HG02798 (cell line): ENCODE data around the gene FECH.
"Not testable (repeated sequence)": the region's sequence is repeated elsewhere in the genome, so short reads cannot be mapped to it uniquely, and the experiment has no call there.

Source experiments
- ATAC-seq: cut with Tn5 transposase; IDR thresholded peaks from one replicate; pipeline ENCODE4 v1.9.1; 2021; ENCODE audit warnings: mild to moderate bottlenecking; ENCODE audit not compliant: unreplicated experiment, poor library complexity

FECH gene

DNA sequence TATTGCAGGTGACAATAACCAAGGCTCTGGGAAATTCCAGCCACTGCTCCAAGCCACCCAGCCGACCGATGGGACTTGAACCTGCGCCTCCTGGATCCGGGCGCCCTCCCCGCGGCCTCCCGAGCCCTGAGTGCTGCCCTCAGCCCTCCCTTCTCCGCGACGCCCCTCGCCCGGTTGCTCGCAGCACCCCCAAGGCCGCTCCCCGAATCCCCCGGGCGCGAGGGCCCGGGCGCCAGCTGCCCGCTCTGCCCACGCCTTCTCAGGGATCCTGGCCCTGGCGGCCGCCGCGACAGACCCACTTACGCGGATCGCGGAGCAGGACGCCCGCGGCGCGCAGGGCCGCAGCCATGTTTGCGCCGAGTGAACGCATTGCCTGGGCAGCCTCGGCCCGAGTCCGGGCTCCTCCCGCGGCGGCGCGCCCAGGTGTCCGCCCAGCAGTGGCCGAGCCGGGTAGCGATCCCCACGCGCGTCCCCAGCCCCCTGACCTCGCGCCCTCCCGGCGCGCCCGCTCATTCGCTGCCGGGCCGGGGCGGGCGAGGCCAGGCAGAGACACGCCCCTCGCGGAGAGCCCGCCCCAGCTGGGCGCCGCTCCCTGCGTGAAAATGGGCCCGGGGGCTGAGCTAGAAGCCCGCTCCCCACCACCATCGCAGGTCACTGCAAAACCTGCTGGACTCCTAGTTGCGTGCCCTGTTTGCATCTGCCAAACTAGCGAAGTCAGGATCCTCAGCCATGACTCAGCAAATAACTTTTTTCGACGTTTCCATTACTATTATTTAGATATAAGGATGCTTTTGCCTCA lies at the start of gene FECH:
Gene FECH (minus strand): TSS at position 452 of the 799 bp plus-strand sequence. CDS start 82 bp downstream, at position 370.
- peak; percentile 97 for ATAC-seq

DNA sequence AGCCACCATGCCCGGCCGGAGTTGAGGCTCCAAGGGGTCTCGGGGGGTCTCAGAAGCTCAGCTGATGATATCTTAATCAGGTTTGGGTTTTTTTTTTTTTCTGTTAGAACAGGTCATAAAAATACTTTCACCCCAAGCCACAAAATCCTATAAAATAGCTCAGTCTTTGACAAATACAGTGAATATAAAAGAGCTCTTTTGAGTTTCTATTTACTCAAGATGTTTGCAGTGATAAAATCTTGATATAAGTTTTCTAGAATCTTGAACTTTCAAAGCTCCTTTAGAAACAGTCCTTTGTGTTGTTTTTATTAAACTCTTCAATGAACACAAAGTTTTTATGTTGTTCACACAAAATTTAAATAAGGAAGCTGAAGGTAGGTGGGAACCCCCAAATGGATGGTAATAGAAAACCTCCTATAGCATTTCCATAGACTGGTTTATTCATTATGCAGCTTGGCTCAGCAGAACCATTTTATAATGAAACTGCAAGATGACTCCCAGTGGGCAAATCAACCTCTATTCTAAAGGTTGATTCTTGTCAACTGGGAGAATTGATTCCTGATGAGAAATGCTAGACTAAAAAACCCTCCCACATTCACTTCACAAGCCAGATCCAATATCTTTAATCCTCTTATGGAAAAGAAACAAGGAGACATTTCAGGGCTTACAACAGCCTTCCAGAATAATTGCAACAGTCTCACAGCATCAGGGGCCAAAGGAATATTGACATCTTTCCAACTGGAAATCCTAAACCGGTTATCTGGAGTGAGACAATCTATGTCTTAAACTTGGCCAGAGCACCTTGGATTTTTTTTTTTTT lies 48.7 kb upstream of the FECH start:
- ATAC-seq: no peak

DNA sequence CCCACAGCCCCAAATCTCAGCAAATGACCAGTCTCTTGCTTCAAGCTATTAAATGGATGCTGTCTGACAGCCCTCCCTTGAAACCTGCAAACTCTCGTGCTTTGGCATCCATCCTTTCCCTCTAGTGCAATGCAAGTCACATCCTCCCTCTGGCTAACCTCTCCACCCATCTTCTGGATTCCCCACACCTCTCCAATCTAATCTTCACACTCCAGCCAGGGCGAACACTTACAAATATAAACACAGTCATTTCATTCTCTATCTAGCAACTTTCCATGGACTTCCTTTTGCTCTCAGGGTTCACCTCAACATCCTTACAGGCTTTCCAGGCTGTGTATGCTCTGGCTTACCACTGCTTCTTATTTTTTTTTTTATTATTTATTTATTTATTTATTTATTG lies 45.2 kb upstream of the FECH start:
- no peak for ATAC-seq

- no peak for ATAC-seq
These were observed 44.5 kb upstream of the FECH start for GRCh38 chr18:57630754-57631595.

DNA sequence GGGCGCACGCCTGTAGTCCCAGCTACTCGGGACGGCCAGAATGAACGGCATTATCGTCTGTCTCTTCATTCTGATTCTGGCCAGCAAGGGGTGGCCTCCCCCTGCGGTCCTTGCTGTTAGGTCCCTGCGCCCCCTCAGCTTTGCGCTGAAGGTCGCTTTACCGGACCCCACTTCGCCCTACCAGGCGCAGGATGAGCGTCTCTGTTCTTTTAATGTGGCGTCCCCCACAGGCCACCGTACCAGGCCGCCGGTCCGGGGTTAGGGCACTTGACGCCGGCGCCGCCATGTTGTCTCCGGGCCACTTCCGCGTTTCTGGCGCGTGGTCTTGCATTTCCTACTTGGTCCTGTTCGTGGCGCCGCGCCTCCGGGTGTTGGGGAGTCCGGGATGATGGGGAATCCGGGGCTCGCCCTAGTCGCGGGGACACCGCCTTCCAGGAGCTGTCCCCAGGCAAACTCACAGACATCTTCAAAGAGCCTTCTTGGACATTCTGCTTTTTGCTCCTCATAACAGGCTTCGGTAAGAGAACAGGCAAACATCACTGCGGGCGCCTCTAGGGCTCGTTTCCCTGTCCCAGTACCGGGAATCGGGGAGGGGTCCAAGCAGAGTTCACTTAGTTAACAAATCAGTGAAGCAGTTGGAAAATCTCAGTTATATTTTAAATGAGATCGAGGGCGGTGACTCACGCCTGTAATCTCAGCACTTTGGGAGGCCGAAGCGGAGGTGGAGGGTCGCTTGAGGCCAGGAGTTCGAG lies 43.7 kb upstream of the FECH start:
- peak; percentile 95 for ATAC-seq

DNA sequence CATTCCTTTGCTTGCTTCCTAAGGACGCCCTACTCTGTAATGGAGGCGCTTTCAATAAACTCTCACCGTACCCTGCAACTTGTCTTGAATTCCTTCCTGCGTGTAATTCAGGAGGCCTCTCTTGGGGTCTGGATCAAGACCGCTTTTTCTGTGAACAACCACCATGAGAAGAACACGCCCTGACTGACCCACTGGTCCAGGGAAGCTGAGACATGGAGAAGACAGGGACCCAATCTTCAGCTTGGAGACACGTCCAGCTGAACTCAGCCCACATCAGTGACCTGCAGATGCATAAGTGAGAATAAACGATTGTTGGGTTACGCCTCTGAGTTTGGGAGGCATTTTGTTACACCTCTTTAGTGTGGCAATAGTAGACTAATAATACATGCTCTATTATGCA lies 42.9 kb upstream of the FECH start:
- no peak for ATAC-seq

DNA sequence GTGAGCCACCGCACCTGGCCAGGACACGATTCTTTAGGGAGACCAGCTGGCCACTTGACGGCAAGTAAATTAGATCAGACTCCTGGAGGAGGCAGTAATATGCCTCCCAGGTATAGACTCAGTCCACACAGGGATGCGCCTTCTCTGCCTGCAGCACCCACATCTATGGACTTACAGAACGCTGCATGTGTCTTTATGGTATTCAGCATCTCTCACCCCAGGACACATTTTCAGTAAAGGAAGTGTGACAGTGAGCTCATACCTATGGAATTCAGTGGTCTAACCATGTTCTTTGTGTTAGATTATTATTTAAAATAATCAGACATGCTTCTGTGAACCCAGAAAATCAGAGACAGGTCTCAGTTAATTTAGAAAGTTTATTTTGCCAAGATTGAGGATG lies 41.0 kb upstream of the FECH start:
- ATAC-seq: no peak

DNA sequence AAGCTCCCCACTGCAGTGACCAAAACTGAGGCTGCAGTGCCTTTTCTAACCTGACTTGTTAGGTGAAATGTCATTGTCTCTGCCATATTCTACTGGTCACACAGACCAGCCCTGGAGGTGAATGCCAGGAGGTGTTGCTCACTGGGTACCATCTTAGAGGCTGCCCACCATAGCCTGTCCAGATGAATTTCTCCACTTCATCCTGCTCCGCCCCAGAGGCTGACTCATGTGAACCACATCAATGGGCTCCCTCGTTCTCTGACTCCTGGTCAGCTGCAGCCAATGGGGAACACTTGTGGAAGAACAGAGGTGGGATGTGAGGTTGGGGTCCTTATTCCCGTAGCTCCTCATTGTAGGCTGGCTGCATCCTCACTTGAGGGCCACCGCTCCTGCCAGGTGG lies 38.5 kb upstream of the FECH start:
- no peak for ATAC-seq

DNA sequence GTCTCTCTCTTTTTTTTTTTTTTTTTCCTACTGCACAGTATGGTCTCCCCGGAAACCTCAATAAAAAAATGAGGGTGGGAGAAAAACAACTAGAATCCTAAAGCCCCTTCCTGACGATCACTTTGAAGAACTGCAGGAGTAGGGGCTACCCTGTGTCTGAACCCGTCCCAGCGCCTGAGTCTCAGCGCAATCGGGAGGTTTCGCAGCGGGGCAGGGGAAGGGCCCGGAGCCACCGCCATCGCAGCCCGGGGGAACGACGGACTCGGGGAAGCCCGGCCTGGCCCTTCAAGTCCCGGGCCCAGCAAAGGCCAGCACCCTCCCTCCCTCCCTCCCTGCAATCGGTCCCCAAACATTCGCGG lies 34.7 kb upstream of the FECH start:
- ATAC-seq: peak; percentile 14

GRCh38 chr18:57619876-57620275 lies 33.4 kb upstream of the FECH start:
- ATAC-seq: no peak

DNA sequence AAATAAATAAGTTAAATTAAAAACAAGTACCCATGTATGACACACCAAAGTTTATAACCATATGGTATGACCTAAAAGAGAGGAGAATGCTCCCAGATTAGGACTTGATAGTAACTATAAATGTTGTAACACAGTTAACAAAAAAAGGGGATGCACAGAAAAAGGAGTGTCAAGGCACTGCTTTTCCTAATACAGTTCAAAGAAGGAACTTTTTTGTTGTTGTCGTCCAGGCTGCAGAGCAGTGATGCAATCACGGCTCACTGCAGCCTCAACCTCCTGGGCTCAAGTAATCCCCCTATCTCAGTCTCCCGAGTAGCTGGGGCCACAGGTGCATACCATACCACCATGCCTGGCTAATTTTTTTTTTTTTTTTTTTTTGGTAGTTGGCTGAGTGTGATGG lies 32.4 kb upstream of the FECH start:
- ATAC-seq: no peak

DNA sequence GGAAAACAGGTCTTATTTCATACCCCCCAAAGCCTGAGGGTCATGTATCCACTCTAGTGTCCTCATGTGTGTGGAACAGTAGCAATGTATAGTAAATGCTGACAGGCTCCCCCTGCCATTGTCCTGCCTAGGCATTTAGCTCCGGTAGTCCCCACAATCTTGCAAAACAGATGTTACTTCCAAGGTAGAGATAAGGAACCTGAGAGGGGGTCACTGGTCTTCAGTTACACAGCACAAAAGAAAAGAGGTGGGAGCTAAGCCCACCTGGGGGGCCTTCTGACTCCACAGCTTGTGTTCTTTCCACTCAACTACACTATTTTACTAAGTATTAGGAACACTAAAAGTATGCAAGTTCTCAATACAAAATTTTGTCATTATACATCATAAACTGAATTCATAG lies 17.4 kb upstream of the FECH start:
- no peak for ATAC-seq

DNA sequence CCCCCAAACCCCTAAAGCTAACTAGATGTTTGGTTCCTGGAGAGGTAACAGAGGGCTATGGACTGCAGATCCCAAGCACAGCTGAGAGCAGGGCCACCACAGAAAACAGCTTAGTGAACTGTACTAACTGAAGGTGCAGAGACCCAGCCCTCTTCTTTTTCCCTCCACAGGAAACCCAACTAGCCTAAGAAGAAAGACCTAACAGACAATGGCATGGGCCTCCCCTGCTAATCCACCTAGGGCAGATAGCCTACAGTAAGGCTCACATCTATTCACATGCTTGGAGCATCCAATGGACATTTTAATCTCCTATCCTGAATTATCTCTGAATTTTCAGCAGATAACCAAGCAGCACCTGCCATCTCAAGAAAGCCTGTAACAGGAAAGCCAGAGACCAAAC lies 8.8 kb upstream of the FECH start:
- no peak for ATAC-seq

DNA sequence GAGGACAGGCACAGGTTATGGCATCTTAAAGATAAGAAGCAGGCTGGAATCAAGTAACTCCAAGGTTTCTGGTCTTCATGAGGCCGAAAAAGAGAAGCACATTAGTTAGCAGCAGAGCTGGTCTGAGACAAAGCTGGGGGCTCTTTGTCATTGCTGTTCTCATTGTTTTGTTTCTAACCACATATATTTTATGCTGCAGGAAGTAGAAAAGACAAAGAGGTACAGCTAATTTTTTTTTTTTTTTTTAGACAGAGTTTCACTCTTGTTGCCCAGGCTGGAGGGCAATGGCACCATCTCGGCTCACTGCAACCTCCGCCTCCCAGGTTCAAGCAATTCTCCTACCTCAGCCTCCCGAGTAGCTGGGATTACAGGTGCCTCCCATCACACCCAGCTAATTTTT lies 6.2 kb upstream of the FECH start:
- ATAC-seq: not testable (repeated sequence)

GRCh38 chr18:57589161-57589560 lies 2.7 kb upstream of the FECH start:
- no peak for ATAC-seq

- ATAC-seq: no peak
These were observed 678 bp upstream of the FECH start for GRCh38 chr18:57587098-57587661.

DNA sequence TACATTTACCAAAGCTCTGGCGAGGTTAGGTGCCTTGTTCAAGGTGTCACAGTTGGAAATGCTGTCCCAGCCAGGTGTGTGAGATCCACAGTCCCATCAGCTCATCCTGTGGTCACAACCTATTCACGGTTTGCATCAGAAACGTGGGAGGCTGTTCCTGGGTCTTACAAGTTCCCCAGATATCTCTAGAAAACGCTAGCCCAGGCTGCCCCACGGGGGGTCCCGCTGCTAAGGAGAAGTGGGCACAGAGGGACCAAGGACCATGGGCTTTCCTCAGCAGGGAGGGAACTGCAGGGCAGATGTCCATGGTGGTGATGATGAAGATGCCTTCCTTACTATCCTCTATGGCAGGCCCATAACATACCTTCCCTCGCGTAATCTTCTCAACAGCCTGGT lies 649 bp downstream of the FECH start:
- ATAC-seq: no peak

GRCh38 chr18:57585421-57585820 lies 1.1 kb downstream of the FECH start:
- no peak for ATAC-seq

DNA sequence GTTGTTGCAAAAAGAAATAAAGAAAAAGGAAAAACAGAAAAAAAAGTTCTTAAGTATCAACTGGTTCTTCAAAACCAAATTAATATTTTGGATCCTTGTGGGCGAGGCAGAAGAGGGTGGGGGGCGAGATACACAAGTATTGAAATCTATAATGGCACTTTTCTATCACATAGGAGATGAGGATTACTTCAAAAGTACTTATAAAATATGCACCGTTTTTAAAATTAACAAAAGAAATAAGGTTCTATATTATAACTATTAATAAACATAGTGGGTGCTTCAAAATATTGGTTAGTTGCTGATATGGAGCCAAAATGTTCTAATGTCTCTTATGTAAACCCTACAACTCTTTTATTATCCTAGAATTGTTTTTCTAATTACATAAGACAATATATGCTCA lies 2.1 kb downstream of the FECH start:
- ATAC-seq: no peak

DNA sequence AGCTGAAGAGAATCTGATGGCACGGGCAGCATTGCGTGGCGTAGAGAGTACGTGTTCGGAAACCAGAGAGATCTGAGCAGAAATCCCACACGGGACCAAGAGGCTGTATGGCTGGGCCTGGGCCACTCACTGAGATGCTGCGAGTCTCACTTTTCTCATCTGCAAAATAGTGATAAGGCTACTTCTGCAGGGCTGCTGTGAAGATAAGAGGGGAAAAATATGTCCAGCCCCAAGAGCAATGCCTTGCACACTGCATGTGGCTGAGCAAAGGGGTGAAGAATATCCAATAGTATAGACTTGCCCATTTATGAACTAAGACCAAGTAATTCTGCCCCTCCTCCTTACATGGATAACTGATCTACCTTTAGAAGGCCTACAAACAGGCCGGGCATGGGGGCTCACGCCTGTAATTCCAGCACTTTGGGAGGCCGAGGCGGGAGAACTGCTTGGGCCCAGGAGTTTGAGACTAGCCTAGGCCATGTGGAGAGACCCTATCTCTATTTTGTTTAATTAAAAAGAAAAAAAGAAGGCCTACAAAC lies 3.1 kb downstream of the FECH start:
- no peak for ATAC-seq
